Measurements from ENCODE around the gene CLDN5. TPM values are rescaled to one million over a fixed set of nuclear protein-coding genes. Genes with fewer than 3 reads are reported as not detected.

CLDN5 gene
- total RNA-seq, 2 experiments from 2014 or later: not detected

DNA sequence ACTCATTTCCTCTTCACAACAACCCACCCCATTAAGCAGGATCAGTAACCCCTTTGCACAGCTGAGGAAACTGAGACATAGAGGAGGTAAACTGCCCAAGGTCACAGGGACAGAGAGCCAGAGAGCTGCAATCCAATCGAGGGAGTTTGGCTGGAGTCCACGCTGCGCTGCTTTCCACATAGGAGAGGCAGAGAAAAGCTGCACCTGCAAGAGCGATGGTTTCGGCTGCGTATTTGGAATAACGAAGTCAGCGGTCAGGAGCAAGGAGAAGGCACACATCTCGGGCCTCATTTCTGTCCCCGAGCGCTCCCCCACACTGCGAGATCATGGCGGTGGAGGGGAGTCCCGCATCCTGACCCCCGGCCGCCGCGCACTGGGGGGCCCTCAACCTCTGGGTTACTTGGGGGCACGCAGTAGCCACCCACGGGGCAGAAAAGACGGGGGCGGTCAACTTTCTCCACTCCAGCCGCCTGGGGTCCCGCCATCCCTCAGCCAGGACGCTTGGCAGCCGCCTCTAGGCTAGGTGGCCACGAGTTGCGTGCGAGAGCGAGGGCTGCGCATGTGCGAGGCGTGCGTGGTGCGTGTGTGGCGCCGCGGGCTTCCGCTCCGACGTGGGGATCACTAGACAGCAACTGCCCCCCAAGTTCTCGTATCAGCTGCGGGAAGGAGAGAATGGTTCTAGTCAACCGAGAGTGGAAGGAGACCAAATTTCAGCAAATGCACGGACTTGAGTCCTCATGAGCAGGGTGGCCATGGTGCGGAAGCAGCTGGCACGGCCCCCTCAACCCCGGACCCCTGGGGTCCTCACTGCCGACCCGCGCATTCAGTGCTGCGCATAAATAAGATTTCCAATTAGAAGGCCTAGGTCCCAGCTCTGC is 42.3 kb upstream of the CLDN5 start:
- no TSS peak for BruUV-seq (replicated peaks)

DNA sequence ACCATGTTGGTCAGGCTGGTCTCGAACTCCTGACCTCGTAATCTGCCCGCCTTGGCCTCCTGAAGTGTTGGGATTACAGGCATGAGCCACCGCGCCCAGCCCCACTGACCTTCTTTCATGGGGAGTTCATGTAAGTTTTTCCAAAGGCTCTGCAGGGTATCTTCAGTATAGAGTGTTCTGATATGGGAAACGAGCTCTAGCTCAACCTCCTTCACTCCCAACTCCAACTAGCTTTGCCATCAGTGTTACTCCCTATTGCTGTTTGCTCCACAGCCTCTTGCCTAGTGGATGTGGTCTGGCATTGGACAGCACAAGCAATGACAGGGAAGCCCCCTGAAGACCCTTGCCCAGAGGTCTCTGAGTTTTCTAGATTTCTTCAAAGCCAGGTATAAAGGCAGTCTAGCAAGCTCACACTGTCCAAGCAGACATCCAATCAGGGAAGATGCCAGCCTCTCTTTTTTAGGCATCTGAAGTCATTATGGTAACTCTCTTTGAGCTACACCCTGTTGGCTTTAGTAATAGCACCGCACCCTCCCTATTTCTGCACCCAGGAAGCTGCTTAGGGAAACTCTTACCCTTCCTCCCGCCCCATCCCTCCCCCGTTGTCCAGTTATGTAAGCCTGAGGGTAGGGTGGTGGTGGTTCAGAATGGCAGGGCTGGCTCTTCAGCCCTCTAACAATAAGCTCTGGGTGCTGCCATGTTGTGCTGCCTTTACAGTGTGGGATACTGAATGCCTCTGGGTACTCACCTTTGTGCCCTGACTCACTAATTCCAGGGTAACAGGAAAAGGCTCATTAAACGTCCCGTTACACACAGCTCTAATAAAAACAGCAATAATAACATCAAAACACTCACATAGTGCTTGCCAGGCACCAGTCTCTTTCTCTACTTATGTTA is 41.4 kb upstream of the CLDN5 start:
- Histone ChIP-seq H3K4me2 (ENCODE audit: low read length) (no peak overlapping the region), H3K9me2 (ENCODE audit: insufficient read depth, low read length) (no peaks in the 10 kb centered on the region), H3K9me3 (ENCODE audit: low read length) (no peaks in the 10 kb centered on the region), H3K27ac (ENCODE audit: low read depth, low read length, poor library complexity, severe bottlenecking) (no peak overlapping the region), H2AFZ (ENCODE audit: low read length) (no peak overlapping the region), H3K79me2 (ENCODE audit: insufficient read depth, low read depth, low read length) (no peaks in the 10 kb centered on the region), H3K36me3 (ENCODE audit: insufficient read depth, low read length) (no peaks in the 10 kb centered on the region), H3K4me1 (ENCODE audit: insufficient read depth, low read length, poor library complexity, severe bottlenecking) (no peaks in the 10 kb centered on the region), H3K4me3 (ENCODE audit: low read depth, low read length, poor library complexity, severe bottlenecking) (no peak overlapping the region), H4K20me1 (ENCODE audit: insufficient read depth, low read length) (no peaks in the 10 kb centered on the region)
- no peak for TF ChIP-seq EZH2phosphoT487 (IDR thresholded peaks at IDR 0.05; ENCODE audit: borderline replicate concordance, low read depth, low read length)
- TF ChIP-seq, protein P1, sequence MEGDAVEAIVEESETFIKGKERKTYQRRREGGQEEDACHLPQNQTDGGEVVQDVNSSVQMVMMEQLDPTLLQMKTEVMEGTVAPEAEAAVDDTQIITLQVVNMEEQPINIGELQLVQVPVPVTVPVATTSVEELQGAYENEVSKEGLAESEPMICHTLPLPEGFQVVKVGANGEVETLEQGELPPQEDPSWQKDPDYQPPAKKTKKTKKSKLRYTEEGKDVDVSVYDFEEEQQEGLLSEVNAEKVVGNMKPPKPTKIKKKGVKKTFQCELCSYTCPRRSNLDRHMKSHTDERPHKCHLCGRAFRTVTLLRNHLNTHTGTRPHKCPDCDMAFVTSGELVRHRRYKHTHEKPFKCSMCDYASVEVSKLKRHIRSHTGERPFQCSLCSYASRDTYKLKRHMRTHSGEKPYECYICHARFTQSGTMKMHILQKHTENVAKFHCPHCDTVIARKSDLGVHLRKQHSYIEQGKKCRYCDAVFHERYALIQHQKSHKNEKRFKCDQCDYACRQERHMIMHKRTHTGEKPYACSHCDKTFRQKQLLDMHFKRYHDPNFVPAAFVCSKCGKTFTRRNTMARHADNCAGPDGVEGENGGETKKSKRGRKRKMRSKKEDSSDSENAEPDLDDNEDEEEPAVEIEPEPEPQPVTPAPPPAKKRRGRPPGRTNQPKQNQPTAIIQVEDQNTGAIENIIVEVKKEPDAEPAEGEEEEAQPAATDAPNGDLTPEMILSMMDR (conservative IDR thresholded peaks at IDR 0.05; ENCODE audit: low read length): no peak
- ChIA-PET CTCF (ENCODE audit: unreplicated experiment) (no interaction called here), POLR2A (interaction anchor here (0.5 to 0.6 kb wide), 2 partner anchors 32 to 107 kb away, joined by 4 to 5 read pairs; no protein-coding TSS in a partner anchor)
- no TSS peak for BruUV-seq (replicated peaks)
- DNase-seq (ENCODE audit: low spot score): no peak
- intact Hi-C loops (cut with micrococcal nuclease; ENCODE audit: unreplicated experiment): no loop called here

More for the DNA sequence above, 42.3 kb upstream of the CLDN5 start:
- Histone ChIP-seq H3K79me2 (ENCODE audit: insufficient read depth, low read depth, low read length) (no peaks in the 10 kb centered on the region), H3K9me2 (ENCODE audit: insufficient read depth, low read length) (no peaks in the 10 kb centered on the region), H4K20me1 (ENCODE audit: insufficient read depth, low read length) (no peaks in the 10 kb centered on the region), H3K36me3 (ENCODE audit: insufficient read depth, low read length) (no peaks in the 10 kb centered on the region), H2AFZ (ENCODE audit: low read length) (no peak overlapping the region), H3K4me3 (ENCODE audit: low read depth, low read length, poor library complexity, severe bottlenecking) (no peak overlapping the region), H3K9me3 (ENCODE audit: low read length) (no peaks in the 10 kb centered on the region), H3K27ac (ENCODE audit: low read depth, low read length, poor library complexity, severe bottlenecking) (no peak overlapping the region), H3K4me2 (ENCODE audit: low read length) (no peak overlapping the region), H3K4me1 (ENCODE audit: insufficient read depth, low read length, poor library complexity, severe bottlenecking) (no peaks in the 10 kb centered on the region)
- intact Hi-C loops (cut with micrococcal nuclease; ENCODE audit: unreplicated experiment): no loop called here
- TF ChIP-seq EZH2phosphoT487 (IDR thresholded peaks at IDR 0.05; ENCODE audit: borderline replicate concordance, low read depth, low read length): no peak
- TF ChIP-seq, protein P1 (conservative IDR thresholded peaks at IDR 0.05; ENCODE audit: low read length): no peak
- ChIA-PET CTCF (ENCODE audit: unreplicated experiment) (no interaction called here), POLR2A (interaction anchor here (0.6 kb wide), 1 partner anchor 31 kb away, joined by 4 read pairs; no protein-coding TSS in a partner anchor)
- no peak for DNase-seq (ENCODE audit: low spot score)

Data from OCI-LY7 (cell line).